CD4-positive, alpha-beta T cell treated with Interferon alpha-2 for 1 hour (primary cell): ENCODE measurements around the gene MSL1.

Experiments
- DNase-seq, 2 donors: peaks; one replicate each; pipeline ENCODE4 v3.0.0-alpha.2; 2020 to 2022

Gene MSL1

DNA sequence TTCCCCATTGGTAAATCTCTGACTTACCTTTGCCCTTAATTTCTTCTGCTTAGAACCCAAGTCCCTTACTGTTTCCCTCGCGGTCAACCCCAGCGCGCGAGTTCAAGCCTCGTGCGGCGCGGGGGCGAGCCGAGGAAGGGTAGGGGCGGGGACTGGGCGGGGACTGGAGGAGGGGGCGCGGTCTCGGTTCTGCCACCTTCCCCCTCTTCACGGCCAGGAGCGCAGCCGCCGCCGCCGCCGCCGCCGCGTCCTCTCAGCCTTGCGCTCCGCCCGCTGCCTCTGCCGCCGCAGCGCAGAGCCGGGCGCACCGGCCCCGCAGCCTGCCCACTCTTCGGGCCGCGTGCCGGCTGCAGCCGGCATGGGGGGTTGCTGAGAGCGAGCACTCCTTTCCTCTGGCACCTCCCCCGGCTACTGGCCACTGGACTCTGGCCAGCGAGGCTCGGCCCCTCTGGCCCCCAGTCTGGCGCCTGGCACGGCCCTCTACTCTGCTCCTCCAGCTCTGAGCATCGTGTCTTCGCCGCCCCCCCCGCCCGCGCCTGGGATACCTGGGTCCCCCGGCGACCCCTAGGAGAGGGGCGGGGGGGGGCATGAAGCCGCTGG, 55.6 kb downstream of the MSL1 start, which contains the start of gene RAPGEFL1:
TSS of gene RAPGEFL1 (plus strand) at position 196 of the 600 bp plus-strand sequence. CDS start at position 588, 392 bp downstream.
- DNase-seq = peak; percentile 83 to 89

GRCh38 chr17:40178021-40178601, 56.3 kb downstream of the MSL1 start:
- DNase-seq = no peak

GRCh38 chr17:40178660-40179059, 56.9 kb downstream of the MSL1 start:
- no peak for DNase-seq

- no peak for DNase-seq
Observed at GRCh38 chr17:40179923-40180659, 58.3 kb downstream of the MSL1 start.

DNA sequence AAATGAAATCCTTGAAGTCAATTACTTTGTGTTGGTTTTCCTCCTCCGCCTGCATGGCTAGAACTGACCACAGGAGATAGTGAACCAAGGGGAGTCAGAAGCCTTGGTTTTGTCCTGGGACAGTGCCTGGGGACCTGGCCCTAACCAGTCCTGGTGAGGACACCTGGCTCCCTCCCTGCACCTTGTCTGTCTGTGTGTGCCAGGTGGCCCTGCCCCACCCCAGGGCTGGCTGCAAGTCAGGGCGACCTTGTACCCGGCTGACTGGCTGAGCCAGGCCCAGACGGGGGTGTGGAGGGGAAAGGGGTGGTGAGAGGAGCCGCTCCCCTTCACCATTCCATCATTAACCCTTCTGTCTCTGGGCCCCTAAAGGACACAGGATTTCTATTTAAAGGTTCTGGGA, 58.9 kb downstream of the MSL1 start:
- no peak for DNase-seq

DNA sequence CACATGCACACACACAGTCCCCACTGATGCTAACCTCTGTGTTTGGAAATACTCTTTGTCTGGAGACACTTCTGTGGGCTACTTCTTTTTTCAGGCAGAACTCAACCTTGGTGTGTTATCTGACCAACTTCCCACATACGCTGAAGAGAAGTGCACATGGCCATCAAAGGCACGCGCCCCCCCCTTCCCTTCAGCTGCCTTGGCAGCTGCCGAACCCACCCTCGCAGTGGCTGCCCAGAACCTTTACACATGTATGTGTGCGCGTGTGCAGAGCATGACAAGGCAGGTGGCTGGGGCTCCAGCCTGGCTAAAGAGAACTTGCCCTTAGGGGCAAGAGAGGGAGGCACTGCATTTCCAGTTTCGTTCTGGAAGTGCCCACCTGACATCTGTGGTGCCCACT, 59.4 kb downstream of the MSL1 start:
- no peak for DNase-seq

GRCh38 chr17:40182606-40183005, 60.8 kb downstream of the MSL1 start:
- DNase-seq = no peak
